Measurements from ENCODE around the gene ANO6. TPM values are rescaled to one million over a fixed set of nuclear protein-coding genes. Genes with fewer than 3 reads are reported as not detected.

Gene ANO6
- total RNA-seq, 1 experiment from 2014 or later: 46.8 TPM

GRCh38 chr12:45217846-45218245 lies 2.0 kb downstream of the ANO6 start (continued):
- TF ChIP-seq ZNF121 (CRISPR knock-in tag; IDR thresholded peaks at IDR 0.05) (no peak), ZNF671 (CRISPR knock-in tag; IDR thresholded peaks at IDR 0.05) (no peak), SMAD4 (CRISPR knock-in tag; IDR thresholded peaks at IDR 0.05) (no peak)
- TF ChIP-seq, protein P1, sequence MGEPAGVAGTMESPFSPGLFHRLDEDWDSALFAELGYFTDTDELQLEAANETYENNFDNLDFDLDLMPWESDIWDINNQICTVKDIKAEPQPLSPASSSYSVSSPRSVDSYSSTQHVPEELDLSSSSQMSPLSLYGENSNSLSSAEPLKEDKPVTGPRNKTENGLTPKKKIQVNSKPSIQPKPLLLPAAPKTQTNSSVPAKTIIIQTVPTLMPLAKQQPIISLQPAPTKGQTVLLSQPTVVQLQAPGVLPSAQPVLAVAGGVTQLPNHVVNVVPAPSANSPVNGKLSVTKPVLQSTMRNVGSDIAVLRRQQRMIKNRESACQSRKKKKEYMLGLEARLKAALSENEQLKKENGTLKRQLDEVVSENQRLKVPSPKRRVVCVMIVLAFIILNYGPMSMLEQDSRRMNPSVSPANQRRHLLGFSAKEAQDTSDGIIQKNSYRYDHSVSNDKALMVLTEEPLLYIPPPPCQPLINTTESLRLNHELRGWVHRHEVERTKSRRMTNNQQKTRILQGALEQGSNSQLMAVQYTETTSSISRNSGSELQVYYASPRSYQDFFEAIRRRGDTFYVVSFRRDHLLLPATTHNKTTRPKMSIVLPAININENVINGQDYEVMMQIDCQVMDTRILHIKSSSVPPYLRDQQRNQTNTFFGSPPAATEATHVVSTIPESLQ (CRISPR knock-in tag; IDR thresholded peaks at IDR 0.05): no peak

GRCh38 chr12:45219621-45220020 lies 3.7 kb downstream of the ANO6 start:
- TF ChIP-seq ZNF423 (CRISPR knock-in tag; IDR thresholded peaks at IDR 0.05) (no peak), NFYB (CRISPR knock-in tag; conservative IDR thresholded peaks at IDR 0.05; ENCODE audit: low read depth) (no peak), ATF1 (CRISPR knock-in tag; IDR thresholded peaks at IDR 0.05) (no peak), TEAD1 (CRISPR knock-in tag; IDR thresholded peaks at IDR 0.05) (no peak), HMGA2 (CRISPR knock-in tag; IDR thresholded peaks at IDR 0.05) (no peak), RORB (CRISPR knock-in tag; IDR thresholded peaks at IDR 0.05) (no peak), NFATC4 (CRISPR knock-in tag; IDR thresholded peaks at IDR 0.05) (no peak), RELA (CRISPR knock-in tag; IDR thresholded peaks at IDR 0.05; ENCODE audit: borderline replicate concordance) (no peak), SOX15 (CRISPR knock-in tag; IDR thresholded peaks at IDR 0.05) (no peak), FOXK1 (CRISPR knock-in tag; IDR thresholded peaks at IDR 0.05) (no peak), MYBL2 (CRISPR knock-in tag; IDR thresholded peaks at IDR 0.05) (no peak)
- TF ChIP-seq, protein P2, sequence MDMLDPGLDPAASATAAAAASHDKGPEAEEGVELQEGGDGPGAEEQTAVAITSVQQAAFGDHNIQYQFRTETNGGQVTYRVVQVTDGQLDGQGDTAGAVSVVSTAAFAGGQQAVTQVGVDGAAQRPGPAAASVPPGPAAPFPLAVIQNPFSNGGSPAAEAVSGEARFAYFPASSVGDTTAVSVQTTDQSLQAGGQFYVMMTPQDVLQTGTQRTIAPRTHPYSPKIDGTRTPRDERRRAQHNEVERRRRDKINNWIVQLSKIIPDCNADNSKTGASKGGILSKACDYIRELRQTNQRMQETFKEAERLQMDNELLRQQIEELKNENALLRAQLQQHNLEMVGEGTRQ (CRISPR knock-in tag; IDR thresholded peaks at IDR 0.05): no peak
- TF ChIP-seq, protein P3, sequence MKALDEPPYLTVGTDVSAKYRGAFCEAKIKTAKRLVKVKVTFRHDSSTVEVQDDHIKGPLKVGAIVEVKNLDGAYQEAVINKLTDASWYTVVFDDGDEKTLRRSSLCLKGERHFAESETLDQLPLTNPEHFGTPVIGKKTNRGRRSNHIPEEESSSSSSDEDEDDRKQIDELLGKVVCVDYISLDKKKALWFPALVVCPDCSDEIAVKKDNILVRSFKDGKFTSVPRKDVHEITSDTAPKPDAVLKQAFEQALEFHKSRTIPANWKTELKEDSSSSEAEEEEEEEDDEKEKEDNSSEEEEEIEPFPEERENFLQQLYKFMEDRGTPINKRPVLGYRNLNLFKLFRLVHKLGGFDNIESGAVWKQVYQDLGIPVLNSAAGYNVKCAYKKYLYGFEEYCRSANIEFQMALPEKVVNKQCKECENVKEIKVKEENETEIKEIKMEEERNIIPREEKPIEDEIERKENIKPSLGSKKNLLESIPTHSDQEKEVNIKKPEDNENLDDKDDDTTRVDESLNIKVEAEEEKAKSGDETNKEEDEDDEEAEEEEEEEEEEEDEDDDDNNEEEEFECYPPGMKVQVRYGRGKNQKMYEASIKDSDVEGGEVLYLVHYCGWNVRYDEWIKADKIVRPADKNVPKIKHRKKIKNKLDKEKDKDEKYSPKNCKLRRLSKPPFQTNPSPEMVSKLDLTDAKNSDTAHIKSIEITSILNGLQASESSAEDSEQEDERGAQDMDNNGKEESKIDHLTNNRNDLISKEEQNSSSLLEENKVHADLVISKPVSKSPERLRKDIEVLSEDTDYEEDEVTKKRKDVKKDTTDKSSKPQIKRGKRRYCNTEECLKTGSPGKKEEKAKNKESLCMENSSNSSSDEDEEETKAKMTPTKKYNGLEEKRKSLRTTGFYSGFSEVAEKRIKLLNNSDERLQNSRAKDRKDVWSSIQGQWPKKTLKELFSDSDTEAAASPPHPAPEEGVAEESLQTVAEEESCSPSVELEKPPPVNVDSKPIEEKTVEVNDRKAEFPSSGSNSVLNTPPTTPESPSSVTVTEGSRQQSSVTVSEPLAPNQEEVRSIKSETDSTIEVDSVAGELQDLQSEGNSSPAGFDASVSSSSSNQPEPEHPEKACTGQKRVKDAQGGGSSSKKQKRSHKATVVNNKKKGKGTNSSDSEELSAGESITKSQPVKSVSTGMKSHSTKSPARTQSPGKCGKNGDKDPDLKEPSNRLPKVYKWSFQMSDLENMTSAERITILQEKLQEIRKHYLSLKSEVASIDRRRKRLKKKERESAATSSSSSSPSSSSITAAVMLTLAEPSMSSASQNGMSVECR (CRISPR knock-in tag; IDR thresholded peaks at IDR 0.05; ENCODE audit: borderline replicate concordance): no peak
- H3K4me3 Mint-ChIP-seq: no peak overlapping the region

GRCh38 chr12:45220363-45220931 lies 4.6 kb downstream of the ANO6 start:
- Mint-ChIP-seq H3K27me3 (ENCODE audit: low read depth) (no peaks in the 10 kb centered on the region; the same call in 1 of the 2 replicates), H3K27ac (peak overlapping the region; percentile 51), H3K4me1 (peaks cover 68% of the 10 kb centered on the region), H3K36me3 (peaks cover 10% of the 10 kb centered on the region), H3K9me3 (peaks cover 13% of the 10 kb centered on the region), H3K4me3 (peak overlapping the region; percentile 42)
- CTCF ChIA-PET: interaction anchor here (1.2 to 1.4 kb wide), 3 partner anchors 9 to 35 kb away, joined by 3 read pairs; no protein-coding TSS in a partner anchor
- DNase-seq (ENCODE audit: low spot score) (no peak), ATAC-seq (no peak)
- POLR2A ChIA-PET: no interaction called here
- TF ChIP-seq ESRRA (CRISPR knock-in tag; IDR thresholded peaks at IDR 0.05; ENCODE audit: borderline replicate concordance): no peak
- TF ChIP-seq JAZF1 (CRISPR knock-in tag; IDR thresholded peaks at IDR 0.05): no peak
- no peak for TF ChIP-seq SOX15 (CRISPR knock-in tag; IDR thresholded peaks at IDR 0.05)
- TF ChIP-seq, protein P4, sequence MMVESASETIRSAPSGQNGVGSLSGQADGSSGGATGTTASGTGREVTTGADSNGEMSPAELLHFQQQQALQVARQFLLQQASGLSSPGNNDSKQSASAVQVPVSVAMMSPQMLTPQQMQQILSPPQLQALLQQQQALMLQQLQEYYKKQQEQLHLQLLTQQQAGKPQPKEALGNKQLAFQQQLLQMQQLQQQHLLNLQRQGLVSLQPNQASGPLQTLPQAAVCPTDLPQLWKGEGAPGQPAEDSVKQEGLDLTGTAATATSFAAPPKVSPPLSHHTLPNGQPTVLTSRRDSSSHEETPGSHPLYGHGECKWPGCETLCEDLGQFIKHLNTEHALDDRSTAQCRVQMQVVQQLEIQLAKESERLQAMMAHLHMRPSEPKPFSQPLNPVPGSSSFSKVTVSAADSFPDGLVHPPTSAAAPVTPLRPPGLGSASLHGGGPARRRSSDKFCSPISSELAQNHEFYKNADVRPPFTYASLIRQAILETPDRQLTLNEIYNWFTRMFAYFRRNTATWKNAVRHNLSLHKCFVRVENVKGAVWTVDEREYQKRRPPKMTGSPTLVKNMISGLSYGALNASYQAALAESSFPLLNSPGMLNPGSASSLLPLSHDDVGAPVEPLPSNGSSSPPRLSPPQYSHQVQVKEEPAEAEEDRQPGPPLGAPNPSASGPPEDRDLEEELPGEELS (CRISPR knock-in tag; IDR thresholded peaks at IDR 0.05): no peak

More at GRCh38 chr12:45219621-45220020, 3.7 kb downstream of the ANO6 start:
- ChIA-PET CTCF (no interaction called here), POLR2A (no interaction called here)
- Mint-ChIP-seq H3K9me3 (peaks cover 10% of the 10 kb centered on the region), H3K27me3 (ENCODE audit: low read depth) (no peaks in the 10 kb centered on the region; the same call in 1 of the 2 replicates), H3K4me1 (peaks cover 68% of the 10 kb centered on the region), H3K36me3 (peaks cover 5% of the 10 kb centered on the region), H3K27ac (peak overlapping the region; percentile 54)
- ATAC-seq (no peak), DNase-seq (ENCODE audit: low spot score) (no peak)

Data from WTC11 (cell line).